ENCODE measurements around the gene HBD. TPM values are rescaled to one million over a fixed set of nuclear protein-coding genes. Genes with fewer than 3 reads are reported as not detected.

The HBD gene
- total and polyA plus RNA-seq, 12 donors = 0.41 to 5.3 (median 0.73) TPM; not detected in 8

- Histone ChIP-seq H3K27me3 (peaks cover 0 to 8% (median 0%) of the 10 kb centered on the region in 7 donors), H3K4me1 (no peaks in the 10 kb centered on the region), H3K27ac (no peak overlapping the region), H3K9me3 (peaks cover 0 to 9% (median 0%) of the 10 kb centered on the region in 11 donors), H3K4me3 (no peak overlapping the region), H3K36me3 (no peaks in the 10 kb centered on the region)
- DNase-seq (no peak), ATAC-seq (peak in 4 of 8 donors; percentile 79 to 88 (median 85))
- no peak for TF ChIP-seq CTCF (IDR thresholded peaks at IDR 0.05)
- intact Hi-C loops (cut with DNase I) = no loop called here
- WGBS, 2 donors = 64 to 71% methylated on average over 6 of the region's 6 CpGs
Observed at GRCh38 chr11:5224538-5225479, 9.5 kb downstream of the HBD start.

GRCh38 chr11:5223686-5224085, 10.6 kb downstream of the HBD start:
- H3K27me3 ChIP-seq = peaks cover 0 to 8% (median 0%) of the 10 kb centered on the region in 7 donors
- intact Hi-C loops (cut with DNase I) = no loop called here
- no peak overlapping the region for H3K4me3 ChIP-seq
- no peak overlapping the region for H3K27ac ChIP-seq
- ATAC-seq = no peak
- H3K4me1 ChIP-seq = no peaks in the 10 kb centered on the region
- no peaks in the 10 kb centered on the region for H3K36me3 ChIP-seq
- peaks cover 0 to 9% (median 0%) of the 10 kb centered on the region in 11 donors for H3K9me3 ChIP-seq
- no peak for TF ChIP-seq CTCF (IDR thresholded peaks at IDR 0.05)
- 63 to 65% methylated on average over 1 of the region's 1 CpG for WGBS, 2 donors
- no peak for DNase-seq

- no peak overlapping the region for H3K27ac ChIP-seq
- H3K9me3 ChIP-seq = peaks cover 0 to 9% (median 0%) of the 10 kb centered on the region in 11 donors
- no peak for TF ChIP-seq CTCF (IDR thresholded peaks at IDR 0.05)
- DNase-seq (no peak), ATAC-seq (no peak)
- peaks cover 0 to 8% (median 0%) of the 10 kb centered on the region in 7 donors for H3K27me3 ChIP-seq
- intact Hi-C loops (cut with DNase I) = no loop called here
- no peaks in the 10 kb centered on the region for H3K4me1 ChIP-seq
- WGBS, 2 donors = 90 to 94% methylated on average over 6 of the region's 6 CpGs
- no peaks in the 10 kb centered on the region for H3K36me3 ChIP-seq
- no peak overlapping the region for H3K4me3 ChIP-seq
Observed at GRCh38 chr11:5223146-5223545, 11.1 kb downstream of the HBD start.

GRCh38 chr11:5210376-5210885, 23.9 kb downstream of the HBD start:
- H3K27me3 ChIP-seq = no peaks in the 10 kb centered on the region
- DNase-seq = no peak
- 38 to 51% methylated on average over 7 of the region's 7 CpGs for WGBS, 2 donors
- H3K9me3 ChIP-seq = no peaks in the 10 kb centered on the region
- H3K4me1 ChIP-seq = no peaks in the 10 kb centered on the region
- no peak for TF ChIP-seq CTCF (IDR thresholded peaks at IDR 0.05)
- H3K4me3 ChIP-seq = no peak overlapping the region
- ATAC-seq = no peak
- no peaks in the 10 kb centered on the region for H3K36me3 ChIP-seq
- intact Hi-C loops (cut with DNase I) = no loop called here
- no peak overlapping the region for H3K27ac ChIP-seq
